Measurements from ENCODE around the gene PLB1.

DNA sequence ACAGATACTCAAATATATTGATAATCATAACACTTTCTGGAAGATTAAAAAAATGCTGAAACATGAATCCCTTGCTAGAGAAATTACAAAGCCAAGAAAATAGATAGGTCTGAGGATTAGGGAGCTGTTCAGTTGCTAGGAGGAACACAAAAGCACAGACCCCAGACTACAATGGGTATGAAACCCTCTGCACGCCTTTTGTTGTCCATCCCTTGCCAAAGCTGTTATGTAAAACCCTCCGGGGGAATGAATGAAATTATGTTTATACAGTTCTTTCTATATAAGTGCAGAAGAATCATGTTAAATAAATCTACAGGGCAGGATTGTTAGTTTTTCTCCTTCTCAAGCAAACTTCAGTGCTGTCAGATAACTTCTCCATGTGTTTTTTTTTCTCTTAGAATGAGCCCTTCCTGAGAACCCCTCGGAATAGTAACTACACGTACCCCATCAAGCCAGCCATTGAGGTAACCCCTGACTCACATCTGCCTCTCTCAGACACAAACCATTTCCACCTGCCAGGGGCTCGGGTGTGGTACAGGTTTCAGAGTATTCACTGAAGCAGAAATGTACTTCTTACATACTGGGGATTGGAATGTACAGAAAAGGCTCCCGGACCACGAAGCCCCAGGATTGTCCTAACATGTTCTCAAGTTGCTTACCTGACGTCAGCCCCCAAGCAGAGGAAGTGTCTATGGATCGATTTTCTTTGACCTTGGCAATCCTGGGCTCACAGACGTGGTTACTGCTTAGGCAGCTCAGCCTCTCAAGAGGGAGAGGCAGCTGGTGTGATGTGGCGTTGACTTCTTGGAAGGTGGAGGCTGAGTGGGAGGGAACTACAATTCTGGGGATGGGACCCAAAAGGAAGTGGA is 118.0 kb downstream of the PLB1 start:
- TF ChIP-seq, protein P1, sequence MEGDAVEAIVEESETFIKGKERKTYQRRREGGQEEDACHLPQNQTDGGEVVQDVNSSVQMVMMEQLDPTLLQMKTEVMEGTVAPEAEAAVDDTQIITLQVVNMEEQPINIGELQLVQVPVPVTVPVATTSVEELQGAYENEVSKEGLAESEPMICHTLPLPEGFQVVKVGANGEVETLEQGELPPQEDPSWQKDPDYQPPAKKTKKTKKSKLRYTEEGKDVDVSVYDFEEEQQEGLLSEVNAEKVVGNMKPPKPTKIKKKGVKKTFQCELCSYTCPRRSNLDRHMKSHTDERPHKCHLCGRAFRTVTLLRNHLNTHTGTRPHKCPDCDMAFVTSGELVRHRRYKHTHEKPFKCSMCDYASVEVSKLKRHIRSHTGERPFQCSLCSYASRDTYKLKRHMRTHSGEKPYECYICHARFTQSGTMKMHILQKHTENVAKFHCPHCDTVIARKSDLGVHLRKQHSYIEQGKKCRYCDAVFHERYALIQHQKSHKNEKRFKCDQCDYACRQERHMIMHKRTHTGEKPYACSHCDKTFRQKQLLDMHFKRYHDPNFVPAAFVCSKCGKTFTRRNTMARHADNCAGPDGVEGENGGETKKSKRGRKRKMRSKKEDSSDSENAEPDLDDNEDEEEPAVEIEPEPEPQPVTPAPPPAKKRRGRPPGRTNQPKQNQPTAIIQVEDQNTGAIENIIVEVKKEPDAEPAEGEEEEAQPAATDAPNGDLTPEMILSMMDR (IDR thresholded peaks at IDR 0.05) = no peak
- no peak for TF ChIP-seq EZH2 (IDR thresholded peaks at IDR 0.05; ENCODE audit: borderline replicate concordance, insufficient read depth, low read depth, low read length, poor library complexity, severe bottlenecking)
